H9 (cell line): ENCODE results near the gene PCBP4. TPM values are rescaled to one million over a fixed set of nuclear protein-coding genes. Genes with fewer than 3 reads are reported as not detected.

Experiments
- DNase-seq: peaks from one replicate; pipeline ENCODE4 v3.0.0-alpha.2; 2017
- H2AFZ ChIP-seq: one replicate; pipeline ENCODE4 v1.6.1; 2013; ENCODE audit warnings: mild to moderate bottlenecking, low read length, control low read depth, moderate library complexity
- H2AK5ac ChIP-seq: 2 replicates; pipeline ENCODE4 v1.6.1; 2013; ENCODE audit warnings: low read length, control low read depth, mixed read lengths; ENCODE audit not compliant: insufficient read length
- H2BK120ac ChIP-seq: one replicate; pipeline ENCODE4 v1.6.1; 2013; ENCODE audit warnings: low read depth, mild to moderate bottlenecking, low read length, control low read depth, inconsistent platforms; ENCODE audit not compliant: poor library complexity, severe bottlenecking
- H2BK12ac ChIP-seq: 2 replicates; pipeline ENCODE4 v1.6.1; 2013; ENCODE audit warnings: low read length, control low read depth, mixed read lengths, low read depth; ENCODE audit not compliant: insufficient read length
- H2BK15ac ChIP-seq: 2 replicates; pipeline ENCODE4 v1.6.1; 2013; ENCODE audit warnings: low read depth, low read length, control low read depth
- H2BK20ac ChIP-seq: one replicate; pipeline ENCODE4 v1.6.1; 2013; ENCODE audit warnings: low read depth, mild to moderate bottlenecking, low read length, control low read depth, inconsistent platforms; ENCODE audit not compliant: poor library complexity, severe bottlenecking
- H2BK5ac ChIP-seq: 2 replicates; pipeline ENCODE4 v1.6.1; 2013; ENCODE audit warnings: low read length, control low read depth, mixed read lengths; ENCODE audit not compliant: insufficient read length
- H3K14ac ChIP-seq: 2 replicates; pipeline ENCODE4 v1.6.1; 2013; ENCODE audit warnings: low read length, control low read depth; ENCODE audit not compliant: insufficient read depth
- H3K18ac ChIP-seq: 2 replicates; pipeline ENCODE4 v1.6.1; 2013; ENCODE audit warnings: low read depth, mild to moderate bottlenecking, mixed read lengths, low read length, control low read depth; ENCODE audit not compliant: insufficient read length
- H3K23ac ChIP-seq: 2 replicates; pipeline ENCODE4 v1.6.1; 2013; ENCODE audit warnings: low read length, control low read depth, mixed read lengths, low read depth; ENCODE audit not compliant: insufficient read length
- H3K23me2 ChIP-seq: 2 replicates; pipeline ENCODE4 v1.6.1; 2013; ENCODE audit warnings: low read depth, mild to moderate bottlenecking, mixed read lengths, low read length, control low read depth; ENCODE audit not compliant: insufficient read length, poor library complexity, severe bottlenecking
- H3K27ac ChIP-seq: 2 replicates; pipeline ENCODE4 v1.5.1; 2013; ENCODE audit warnings: low read length, control low read depth, mixed read lengths, low read depth; ENCODE audit not compliant: insufficient read length
- H3K27me3 ChIP-seq: 2 replicates; pipeline ENCODE4 v1.6.1; 2013; ENCODE audit warnings: low read length, control low read depth, inconsistent platforms; ENCODE audit not compliant: insufficient read depth
- H3K4ac ChIP-seq: 2 replicates; pipeline ENCODE4 v1.6.1; 2013; ENCODE audit warnings: low read depth, mild to moderate bottlenecking, control low read depth, inconsistent platforms, low read length, moderate library complexity
- H3K4me1 ChIP-seq: 2 replicates; pipeline ENCODE4 v1.6.1; 2013; ENCODE audit warnings: low read length, control low read depth, inconsistent platforms; ENCODE audit not compliant: insufficient read depth
- H3K4me2 ChIP-seq: 2 replicates; pipeline ENCODE4 v1.6.1; 2013; ENCODE audit warnings: low read length, control low read depth, mixed read lengths; ENCODE audit not compliant: insufficient read length, insufficient read depth
- H3K56ac ChIP-seq: 2 replicates; pipeline ENCODE4 v1.6.1; 2013; ENCODE audit warnings: low read depth, mild to moderate bottlenecking, mixed read lengths, low read length, control low read depth; ENCODE audit not compliant: insufficient read length
- H3K79me1 ChIP-seq: 2 replicates; pipeline ENCODE4 v1.6.1; 2013; ENCODE audit warnings: low read depth, mild to moderate bottlenecking, moderate library complexity, low read length, control low read depth, inconsistent platforms; ENCODE audit not compliant: insufficient read depth, poor library complexity, severe bottlenecking
- H3K79me2 ChIP-seq: 2 replicates; pipeline ENCODE4 v1.6.1; 2013; ENCODE audit warnings: low read length, control low read depth, inconsistent platforms; ENCODE audit not compliant: insufficient read depth
- H3K9ac ChIP-seq: 2 replicates; pipeline ENCODE4 v1.6.1; 2013; ENCODE audit warnings: low read length, control low read depth, mixed read lengths; ENCODE audit not compliant: insufficient read length; ENCODE audit errors: extremely low read depth
- H3K9me3 ChIP-seq: one replicate; pipeline ENCODE4 v1.6.1; 2013; ENCODE audit warnings: low read depth, low read length, inconsistent platforms; ENCODE audit not compliant: control insufficient read depth
- H3T11ph ChIP-seq: one replicate; pipeline ENCODE4 v1.6.1; 2013; ENCODE audit warnings: mild to moderate bottlenecking, low read length, control low read depth, inconsistent platforms
- H4K20me1 ChIP-seq: one replicate; pipeline ENCODE4 v1.6.1; 2013; ENCODE audit not compliant: control insufficient read depth, insufficient read length, insufficient read depth
- H4K5ac ChIP-seq: 2 replicates; pipeline ENCODE4 v1.6.1; 2013; ENCODE audit warnings: low read depth, mild to moderate bottlenecking, mixed read lengths, low read length, control low read depth; ENCODE audit not compliant: insufficient read length
- H4K8ac ChIP-seq: replicated peaks from 2 replicates; pipeline ENCODE4 v1.6.1; 2013; ENCODE audit warnings: low read length, control low read depth, mixed read lengths, low read depth; ENCODE audit not compliant: insufficient read length
- H4K91ac ChIP-seq: 2 replicates; pipeline ENCODE4 v1.6.1; 2013; ENCODE audit warnings: low read depth, mild to moderate bottlenecking, moderate library complexity, mixed read lengths, low read length, control low read depth; ENCODE audit not compliant: insufficient read length
- H3K27ac Mint-ChIP-seq, 3 experiments: 2 replicates in 2 of 3; 3 replicates in 1 of 3; pipeline ENCODE4 v1.8.0; 2020 to 2021; ENCODE audit warnings: mixed read lengths in 3 of 3, mild to moderate bottlenecking in 1 of 3, moderate library complexity in 1 of 3
- H3K27me3 Mint-ChIP-seq: 2 replicates; pipeline ENCODE4 v1.8.0; 2021; ENCODE audit warnings: low read depth, mild to moderate bottlenecking, moderate library complexity, mixed read lengths
- H3K36me3 Mint-ChIP-seq, 3 experiments: 2 replicates in 2 of 3; 3 replicates in 1 of 3; pipeline ENCODE4 v1.8.0; 2020 to 2021; ENCODE audit warnings: low read depth in 3 of 3, mixed read lengths in 3 of 3; ENCODE audit not compliant: insufficient read depth in 1 of 3
- H3K4me1 Mint-ChIP-seq, 2 experiments: 2 replicates each; pipeline ENCODE4 v1.8.0; 2020; ENCODE audit warnings: mixed read lengths in 2 of 2
- H3K4me3 Mint-ChIP-seq, 2 experiments: 2 replicates in 1 of 2; 3 replicates in 1 of 2; pipeline ENCODE4 v1.8.0; 2020 to 2021; ENCODE audit warnings: mild to moderate bottlenecking in 2 of 2, mixed read lengths in 2 of 2, moderate library complexity in 1 of 2
- H3K9me3 Mint-ChIP-seq, 2 experiments: 2 replicates in 1 of 2; 3 replicates in 1 of 2; pipeline ENCODE4 v1.8.0; 2020; ENCODE audit warnings: mild to moderate bottlenecking in 2 of 2, mixed read lengths in 2 of 2, moderate library complexity in 1 of 2
- CTCF ChIP-seq: fragments of 200-600 bp; sonication (generic); conservative IDR thresholded peaks from 3 replicates; pipeline ENCODE4 v1.8.0; 2021; ENCODE audit warnings: antibody characterized with exemption, mild to moderate bottlenecking
- WGBS: extraction: QIAGEN DNeasy Blood & Tissue Kit; methylation state at CpG from one replicate; pipeline ENCODE4 v1.1.7; 2013; ENCODE audit warnings: missing lambda C conversion rate, low lambda C conversion rate, mixed read lengths; ENCODE audit not compliant: insufficient read length; ENCODE audit errors: extremely low coverage; 5-methylcytosine and 5-hydroxymethylcytosine counted together
- total RNA-seq: library from RNA; stranded (reverse); gene quantifications from 2 replicates; pipeline ENCODE4 v1.2.1, GENCODE V29; 2021

The PCBP4 gene
- total RNA-seq, 1 experiment from 2014 or later: 24.6 TPM

DNA sequence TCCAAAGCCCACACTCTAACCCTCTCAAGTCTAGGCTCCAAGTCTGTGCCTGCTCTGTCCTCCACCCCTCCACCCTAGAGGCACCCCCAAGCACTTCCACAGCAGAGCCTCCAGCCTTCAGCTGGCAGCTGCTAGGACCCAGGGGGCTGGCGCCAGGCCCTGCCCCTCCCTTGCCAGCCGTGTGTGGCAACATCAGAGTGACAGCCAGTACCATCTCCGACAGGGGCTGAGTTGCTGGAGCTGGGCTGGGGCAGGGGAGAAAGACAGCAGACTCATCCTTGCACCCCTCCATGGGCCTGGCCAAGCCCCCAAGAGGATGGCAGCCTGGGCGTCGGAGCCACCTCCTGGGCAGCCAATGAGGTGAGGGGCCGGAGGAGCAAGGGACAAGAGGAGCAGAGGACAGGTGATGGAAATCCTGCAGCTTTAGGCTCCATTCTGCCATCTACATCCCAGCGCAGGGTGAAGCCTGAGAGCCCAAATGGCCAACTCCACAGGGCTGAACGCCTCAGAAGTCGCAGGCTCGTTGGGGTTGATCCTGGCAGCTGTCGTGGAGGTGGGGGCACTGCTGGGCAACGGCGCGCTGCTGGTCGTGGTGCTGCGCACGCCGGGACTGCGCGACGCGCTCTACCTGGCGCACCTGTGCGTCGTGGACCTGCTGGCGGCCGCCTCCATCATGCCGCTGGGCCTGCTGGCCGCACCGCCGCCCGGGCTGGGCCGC lies 11.9 kb downstream of the PCBP4 start, which contains the start of gene GPR62:
GPR62 (plus strand) TSS at position 207 of the 718 bp plus-strand sequence; CDS start at position 479, 272 bp downstream.
- H4K91ac ChIP-seq: no peak within 1 kb of the TSS
- H3K9ac ChIP-seq: no peak within 1 kb of the TSS
- H2BK20ac ChIP-seq: no peak within 1 kb of the TSS
- H2AK5ac ChIP-seq: no peak within 1 kb of the TSS
- no peak within 1 kb of the TSS for H3K56ac ChIP-seq
- H4K5ac ChIP-seq: no peak within 1 kb of the TSS
- H3K23ac ChIP-seq: no peak within 1 kb of the TSS
- H3K36me3 Mint-ChIP-seq: no peaks in the 10 kb centered on the region
- H2BK15ac ChIP-seq: no peak within 1 kb of the TSS
- H3K9me3 ChIP-seq: no peaks in the 10 kb centered on the region
- H3K79me2 ChIP-seq: no peaks in the 10 kb centered on the region
- peak within 1 kb of the TSS; percentile 15 for H3K4me2 ChIP-seq
- peaks cover 21% of the 10 kb centered on the region for H3K27me3 ChIP-seq
- no peak within 1 kb of the TSS for H2BK12ac ChIP-seq
- H3K4me3 Mint-ChIP-seq: peak within 1 kb of the TSS; percentile 43 to 68; a peak in 4 of 5 replicates
- H3K14ac ChIP-seq: no peak within 1 kb of the TSS
- TF ChIP-seq CTCF: no peak
- no peak within 1 kb of the TSS for H3K27ac ChIP-seq
- H3K23me2 ChIP-seq: no peaks in the 10 kb centered on the region
- WGBS: no CpG with 5 or more reads among the region's 33 CpGs
- no peak within 1 kb of the TSS for H3T11ph ChIP-seq
- no peak within 1 kb of the TSS for H3K18ac ChIP-seq
- H2BK120ac ChIP-seq: no peak within 1 kb of the TSS
- H3K4ac ChIP-seq: no peak within 1 kb of the TSS
- H2AFZ ChIP-seq: no peak within 1 kb of the TSS
- H2BK5ac ChIP-seq: no peak within 1 kb of the TSS
- H3K4me1 ChIP-seq: no peaks in the 10 kb centered on the region
- H4K20me1 ChIP-seq: no peaks in the 10 kb centered on the region
- H3K9me3 Mint-ChIP-seq: no peaks in the 10 kb centered on the region
- peaks cover 75% of the 10 kb centered on the region for H3K27me3 Mint-ChIP-seq
- H3K27ac Mint-ChIP-seq: no peak within 1 kb of the TSS
- no peak within 1 kb of the TSS for H4K8ac ChIP-seq
- H3K4me1 Mint-ChIP-seq: peaks cover 0 to 5% of the 10 kb centered on the region in 2 experiments; a peak in 3 of 4 replicates
- no peak for DNase-seq
- no peaks in the 10 kb centered on the region for H3K79me1 ChIP-seq
